IMR-90 (cell line): ENCODE results near the gene IL4R. TPM values are rescaled to one million over a fixed set of nuclear protein-coding genes. Genes with fewer than 3 reads are reported as not detected.

Experiments
- ATAC-seq: fragments of 200-7000 bp; cut with Tn5 transposase; 2 replicates; pipeline ENCODE4 v1.9.1; 2020; ENCODE audit warnings: low read depth, mild to moderate bottlenecking, moderate library complexity
- BruUV-seq: library from RNA; stranded (reverse); fragments of 400-500 nt; replicated peaks from 2 replicates; lab custom pipeline; 2021; lab: Mats Ljungman, UMichigan
- CTCF ChIA-PET: fragments of 300-600 bp; formaldehyde crosslinking; extraction: SDS; loops from one replicate; lab custom pipeline; 2021; ENCODE audit warnings: antibody characterized with exemption; lab: Yijun Ruan, JAX
- POLR2A ChIA-PET: fragments of 300-600 bp; sonication (Branson Sonifier 250); formaldehyde crosslinking; loops from one replicate; lab custom pipeline; 2022; ENCODE audit warnings: antibody characterized with exemption; ENCODE audit not compliant: unreplicated experiment; lab: Charles Lee
- DNase-seq: peaks from one replicate; pipeline ENCODE4 v3.0.0; 2013
- H2AFZ ChIP-seq: replicated peaks from 2 replicates; pipeline ENCODE3; 2013; ENCODE audit warnings: low read length, mild to moderate bottlenecking; ENCODE audit not compliant: poor library complexity
- H2AK5ac ChIP-seq: 2 replicates; pipeline ENCODE4 v1.6.1; 2013; ENCODE audit warnings: low read depth, low read length, inconsistent platforms
- H2AK9ac ChIP-seq: replicated peaks from 2 replicates; pipeline ENCODE3; 2013; ENCODE audit warnings: mild to moderate bottlenecking, low read depth, low read length, moderate library complexity; ENCODE audit not compliant: poor library complexity
- H2BK120ac ChIP-seq: 2 replicates; pipeline ENCODE4 v1.6.1; 2013; ENCODE audit warnings: low read depth, low read length, inconsistent platforms
- H2BK15ac ChIP-seq: 3 replicates; pipeline ENCODE4 v1.6.1; 2013; ENCODE audit warnings: low read depth, low read length, inconsistent platforms
- H2BK20ac ChIP-seq: 2 replicates; pipeline ENCODE4 v1.6.1; 2013; ENCODE audit warnings: low read depth, mild to moderate bottlenecking, inconsistent platforms, low read length, moderate library complexity
- H2BK5ac ChIP-seq: 2 replicates; pipeline ENCODE4 v1.6.1; 2013; ENCODE audit warnings: mild to moderate bottlenecking, low read depth, low read length, inconsistent platforms; ENCODE audit not compliant: poor library complexity, severe bottlenecking
- H3K14ac ChIP-seq: replicated peaks from 2 replicates; pipeline ENCODE4 v1.6.1; 2013; ENCODE audit warnings: low read depth, low read length, inconsistent platforms
- H3K18ac ChIP-seq: 2 replicates; pipeline ENCODE4 v1.6.1; 2013; ENCODE audit warnings: low read depth, low read length, control low read depth
- H3K23ac ChIP-seq: 2 replicates; pipeline ENCODE4 v1.6.1; 2013; ENCODE audit warnings: low read depth, low read length, inconsistent platforms
- H3K27ac ChIP-seq: 2 replicates; pipeline ENCODE4 v1.5.1; 2013; ENCODE audit warnings: mild to moderate bottlenecking, control low read depth, low read length; ENCODE audit not compliant: insufficient read depth
- H3K27me3 ChIP-seq: 2 replicates; pipeline ENCODE4 v1.6.1; 2013; ENCODE audit warnings: low read length; ENCODE audit not compliant: control insufficient read depth, insufficient read depth
- H3K36me3 ChIP-seq: 2 replicates; pipeline ENCODE4 v1.6.1; 2013; ENCODE audit warnings: low read length, mixed read lengths; ENCODE audit not compliant: control insufficient read depth, insufficient read depth
- H3K4ac ChIP-seq: 2 replicates; pipeline ENCODE4 v1.6.1; 2013; ENCODE audit warnings: low read depth, low read length, inconsistent platforms
- H3K4me1 ChIP-seq: 2 replicates; pipeline ENCODE4 v1.6.1; 2013; ENCODE audit warnings: low read length, mixed read lengths; ENCODE audit not compliant: control insufficient read depth, insufficient read depth
- H3K4me2 ChIP-seq: 2 replicates; pipeline ENCODE4 v1.6.1; 2013; ENCODE audit warnings: low read depth, mild to moderate bottlenecking, control low read depth, low read length, moderate library complexity
- H3K4me3 ChIP-seq: 2 replicates; pipeline ENCODE4 v1.5.1; 2013; ENCODE audit warnings: low read depth, mild to moderate bottlenecking, control low read depth, low read length, moderate library complexity; ENCODE audit not compliant: insufficient read depth
- H3K56ac ChIP-seq: 2 replicates; pipeline ENCODE4 v1.6.1; 2013; ENCODE audit warnings: low read length, inconsistent platforms; ENCODE audit not compliant: insufficient read depth; ENCODE audit errors: extremely low read depth
- H3K79me1 ChIP-seq, 2 experiments: 2 replicates each; pipeline ENCODE4 v1.6.1; 2013; ENCODE audit warnings: low read length in 2 of 2, inconsistent platforms in 1 of 2, low read depth in 1 of 2
- H3K9ac ChIP-seq: 2 replicates; pipeline ENCODE4 v1.6.1; 2013; ENCODE audit warnings: low read depth, low read length, control low read depth
- H3K9me1 ChIP-seq: 2 replicates; pipeline ENCODE4 v1.6.1; 2013; ENCODE audit warnings: low read length, inconsistent platforms; ENCODE audit not compliant: insufficient read depth
- H3K9me3 ChIP-seq: 2 replicates; pipeline ENCODE4 v1.6.1; 2013; ENCODE audit warnings: low read length; ENCODE audit not compliant: control insufficient read depth, insufficient read depth
- H4K20me1 ChIP-seq: 2 replicates; pipeline ENCODE4 v1.6.1; 2013; ENCODE audit warnings: low read length, inconsistent platforms; ENCODE audit not compliant: insufficient read depth
- H4K5ac ChIP-seq: 2 replicates; pipeline ENCODE4 v1.6.1; 2013; ENCODE audit warnings: mild to moderate bottlenecking, low read depth, low read length, control low read depth
- H4K8ac ChIP-seq, 2 experiments: 2 replicates each; pipeline ENCODE4 v1.6.1; 2013; ENCODE audit warnings: low read depth in 2 of 2, low read length in 2 of 2, control low read depth in 1 of 2, inconsistent platforms in 1 of 2
- H4K91ac ChIP-seq: 2 replicates; pipeline ENCODE4 v1.6.1; 2013; ENCODE audit warnings: low read depth, low read length, inconsistent platforms; ENCODE audit not compliant: insufficient read depth
- BHLHE40 ChIP-seq: fragments of 150-350 bp; IDR thresholded peaks from 2 replicates; pipeline ENCODE4 v1.6.1; 2016; ENCODE audit warnings: mild to moderate bottlenecking, low read depth, low read length
- CEBPB ChIP-seq: IDR thresholded peaks from 2 replicates; pipeline ENCODE4 v1.6.1; 2012; ENCODE audit warnings: low read depth, low read length, improper control_type of control experiment
- CHD1 ChIP-seq: IDR thresholded peaks from 2 replicates; pipeline ENCODE4 v1.6.1; 2012; ENCODE audit warnings: low read depth, low read length, improper control_type of control experiment
- FOS ChIP-seq: fragments of 150-350 bp; IDR thresholded peaks from 2 replicates; pipeline ENCODE4 v1.6.1; 2016; ENCODE audit warnings: low read depth, low read length
- MAFK ChIP-seq: IDR thresholded peaks from 2 replicates; pipeline ENCODE4 v1.6.1; 2012; ENCODE audit warnings: low read depth, low read length, improper control_type of control experiment
- MAZ ChIP-seq: IDR thresholded peaks from 2 replicates; pipeline ENCODE4 v1.6.1; 2012; ENCODE audit warnings: low read depth, mild to moderate bottlenecking, low read length, improper control_type of control experiment, moderate library complexity, borderline replicate concordance
- MXI1 ChIP-seq: IDR thresholded peaks from 2 replicates; pipeline ENCODE4 v1.6.1; 2012; ENCODE audit warnings: low read depth, mild to moderate bottlenecking, low read length, moderate library complexity, borderline replicate concordance
- NFE2L2 ChIP-seq: fragments of 150-350 bp; IDR thresholded peaks from 2 replicates; pipeline ENCODE4 v1.6.1; 2016; ENCODE audit warnings: low read depth, mild to moderate bottlenecking, low read length
- RAD21 ChIP-seq: IDR thresholded peaks from 2 replicates; pipeline ENCODE4 v1.6.1; 2012; ENCODE audit warnings: low read length, improper control_type of control experiment
- RCOR1 ChIP-seq: IDR thresholded peaks from 2 replicates; pipeline ENCODE4 v1.6.1; 2012; ENCODE audit warnings: mild to moderate bottlenecking, low read length, improper control_type of control experiment; ENCODE audit not compliant: insufficient replicate concordance
- RFX5 ChIP-seq: IDR thresholded peaks from 2 replicates; pipeline ENCODE4 v1.8.0; 2012; ENCODE audit warnings: low read depth, mild to moderate bottlenecking, low read length, moderate library complexity
- SMC3 ChIP-seq: fragments of 150-350 bp; IDR thresholded peaks from 2 replicates; pipeline ENCODE4 v1.6.1; 2016; ENCODE audit warnings: low read depth, mild to moderate bottlenecking, antibody characterized with exemption, low read length, moderate library complexity
- USF2 ChIP-seq: fragments of 150-350 bp; IDR thresholded peaks from 2 replicates; pipeline ENCODE4 v1.6.1; 2017; ENCODE audit warnings: mild to moderate bottlenecking, antibody characterized with exemption, low read length, low read depth
- WGBS, 2 experiments: methylation state at CpG; one replicate each; pipeline versions ENCODE4 v1.1.5 to v1.1.7; 2013; ENCODE audit warnings: missing lambda C conversion rate in 2 of 2; ENCODE audit not compliant: insufficient read length in 1 of 2; ENCODE audit errors: extremely low coverage in 2 of 2; 5-methylcytosine and 5-hydroxymethylcytosine counted together
- dilution Hi-C: fragments of 300-500 bp; cut with HindIII; formaldehyde crosslinking; loops from one replicate; pipeline ENCODE4 v1.14.3; 2018; ENCODE audit warnings: low sequenced_read_pairs; ENCODE audit not compliant: unreplicated experiment
- in situ Hi-C: fragments of 300-500 bp; cut with MboI; formaldehyde crosslinking; loops from 3 replicates; pipeline ENCODE4 v1.14.3; 2019; ENCODE audit warnings: low sequenced_read_pairs, inconsistent platforms, mixed read lengths
- intact Hi-C: fragments of 100-400 bp; cut with micrococcal nuclease; formaldehyde crosslinking; loops from 2 replicates; pipeline ENCODE4 v1.10.0; 2022
- polyA plus RNA-seq, 3 experiments: library from polyadenylated mRNA; depleted of rRNA; stranded (reverse); fragments of >200 nt; gene quantifications; 2 replicates each; pipeline ENCODE4 v1.2.3, GENCODE V29; 2012; ENCODE audit warnings: low replicate concordance in 1 of 3
- total RNA-seq: library from RNA; depleted of rRNA; stranded (reverse); fragments of >200 nt; gene quantifications from 2 replicates; pipeline ENCODE4 v1.2.3, GENCODE V29; 2012
- TF ChIP-seq, protein P1 (sequence below): conservative IDR thresholded peaks from 2 replicates; pipeline ENCODE4 v1.5.1; 2012; ENCODE audit warnings: mild to moderate bottlenecking, low read depth, low read length, improper control_type of control experiment

The IL4R gene
- total and polyA plus RNA-seq, 2 of the 4 experiments (the other 2 are of a cell fraction), result 6.3 to 18.7 TPM

DNA sequence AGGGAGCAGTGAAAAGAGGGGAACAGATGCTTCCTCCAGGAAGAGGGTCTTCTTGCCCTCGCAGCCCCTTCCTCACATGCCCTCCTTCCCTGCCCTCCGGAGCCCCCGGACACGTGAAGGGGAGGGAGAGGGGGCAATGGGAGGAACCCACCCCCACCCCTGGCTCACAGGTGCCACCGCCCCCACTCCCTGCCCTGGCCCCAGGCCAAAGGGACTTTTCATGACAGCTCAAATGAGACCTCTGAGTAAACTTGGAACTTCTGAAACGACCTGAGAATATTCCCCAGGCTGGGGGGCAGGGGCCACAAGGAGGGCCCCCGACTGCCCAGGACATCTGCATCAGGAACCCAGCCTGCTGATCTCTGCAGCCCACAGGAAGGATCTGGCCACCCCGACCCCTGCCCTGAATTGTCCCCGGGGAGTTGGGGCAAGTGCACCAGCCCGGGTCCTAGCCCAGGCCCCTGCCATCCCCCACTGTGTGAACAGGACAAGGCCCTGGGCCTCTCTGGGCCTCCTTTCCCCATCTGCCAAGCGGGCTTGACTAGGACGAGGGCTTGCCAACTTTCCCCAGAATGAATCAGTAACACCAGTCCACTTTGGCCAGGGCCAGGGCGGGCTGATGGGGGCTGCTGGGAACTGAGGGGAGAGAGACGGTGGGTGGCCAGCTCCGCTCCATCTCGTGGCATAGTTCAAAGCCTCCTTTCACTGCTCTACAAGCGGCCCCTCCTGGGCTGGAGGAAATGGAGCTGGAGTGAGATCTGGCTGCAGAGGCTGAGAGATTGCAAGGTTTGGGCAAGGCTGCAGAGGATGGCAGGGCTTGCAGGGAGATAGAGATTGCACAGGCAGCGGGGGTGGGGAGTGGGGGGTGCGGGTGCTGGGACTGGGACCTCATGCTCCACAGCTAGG is 92.0 kb downstream of the IL4R start:
- CTCF ChIA-PET, result interaction anchor here (0.9 kb wide), 1 partner anchor 21 kb away, joined by 3 read pairs; no protein-coding TSS in a partner anchor
- DNase-seq, result peak; percentile 17
- POLR2A ChIA-PET, result no interaction called here
- TF ChIP-seq USF2, result no peak
- no peak for TF ChIP-seq MXI1
- no peak for TF ChIP-seq CHD1
- TF ChIP-seq RAD21, result no peak
- no peak for TF ChIP-seq NFE2L2
- no peak for TF ChIP-seq CEBPB
- no peak for TF ChIP-seq BHLHE40
- no peak for TF ChIP-seq MAFK
- TF ChIP-seq RFX5, result no peak
- no peak for TF ChIP-seq FOS
- no peak for TF ChIP-seq RCOR1
- no peak for TF ChIP-seq MAZ
- TF ChIP-seq, protein P1, sequence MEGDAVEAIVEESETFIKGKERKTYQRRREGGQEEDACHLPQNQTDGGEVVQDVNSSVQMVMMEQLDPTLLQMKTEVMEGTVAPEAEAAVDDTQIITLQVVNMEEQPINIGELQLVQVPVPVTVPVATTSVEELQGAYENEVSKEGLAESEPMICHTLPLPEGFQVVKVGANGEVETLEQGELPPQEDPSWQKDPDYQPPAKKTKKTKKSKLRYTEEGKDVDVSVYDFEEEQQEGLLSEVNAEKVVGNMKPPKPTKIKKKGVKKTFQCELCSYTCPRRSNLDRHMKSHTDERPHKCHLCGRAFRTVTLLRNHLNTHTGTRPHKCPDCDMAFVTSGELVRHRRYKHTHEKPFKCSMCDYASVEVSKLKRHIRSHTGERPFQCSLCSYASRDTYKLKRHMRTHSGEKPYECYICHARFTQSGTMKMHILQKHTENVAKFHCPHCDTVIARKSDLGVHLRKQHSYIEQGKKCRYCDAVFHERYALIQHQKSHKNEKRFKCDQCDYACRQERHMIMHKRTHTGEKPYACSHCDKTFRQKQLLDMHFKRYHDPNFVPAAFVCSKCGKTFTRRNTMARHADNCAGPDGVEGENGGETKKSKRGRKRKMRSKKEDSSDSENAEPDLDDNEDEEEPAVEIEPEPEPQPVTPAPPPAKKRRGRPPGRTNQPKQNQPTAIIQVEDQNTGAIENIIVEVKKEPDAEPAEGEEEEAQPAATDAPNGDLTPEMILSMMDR, result no peak
- TF ChIP-seq SMC3, result no peak

More for the DNA sequence above, 92.0 kb downstream of the IL4R start:
- Histone ChIP-seq H2BK15ac (no peak overlapping the region), H2BK5ac (no peak overlapping the region), H3K4me3 (no peak overlapping the region), H3K9me1 (peaks cover 27% of the 10 kb centered on the region), H4K8ac (peak overlapping the region in 1 of 2 experiments; percentile 3; a peak in 1 of 4 replicates), H3K79me1 (peaks cover 6 to 25% of the 10 kb centered on the region in 2 experiments; a peak in 2 of 4 replicates), H3K4ac (no peak overlapping the region; the same call in 1 of the 2 replicates), H3K27me3 (no peaks in the 10 kb centered on the region), H3K4me2 (no peak overlapping the region), H2AFZ (peak overlapping the region; percentile 76), H3K18ac (no peak overlapping the region), H3K36me3 (no peaks in the 10 kb centered on the region), H3K4me1 (peaks cover 20% of the 10 kb centered on the region), H3K14ac (no peak overlapping the region), H2AK9ac (no peak overlapping the region), H2BK120ac (peak overlapping the region; percentile 35; the same call in 1 of the 2 replicates), H3K9me3 (no peaks in the 10 kb centered on the region), H4K20me1 (no peaks in the 10 kb centered on the region), H4K5ac (no peak overlapping the region), H3K23ac (no peak overlapping the region), H2BK20ac (no peak overlapping the region), H2AK5ac (no peak overlapping the region), H3K27ac (no peak overlapping the region), H3K56ac (no peak overlapping the region), H3K9ac (no peak overlapping the region), H4K91ac (peak overlapping the region; percentile 17; the same call in 1 of the 2 replicates)
- in situ Hi-C loops, result no loop called here
- no TSS peak for BruUV-seq
- dilution Hi-C loops, result no loop called here
- peak; percentile 21 for ATAC-seq
- intact Hi-C loops, result no loop called here
- 42% methylated on average over 4 of the region's 19 CpGs; no CpG with 5 or more reads in 1 of the 2 experiments for WGBS, 2 experiments
